NCI-H1105 (cell line): Measurements from ENCODE around the gene UBA1.

Experiments used
- DNase-seq: peaks from one replicate; lab custom pipeline; 2025; lab: John Stamatoyannopoulos, UW

UBA1 gene

GRCh38 chrX:47187106-47187677 is 6.4 kb upstream of the UBA1 start:
- DNase-seq = no peak

GRCh38 chrX:47189906-47190305 is 3.7 kb upstream of the UBA1 start:
- no peak for DNase-seq

- peak; percentile 83 for DNase-seq
These were observed 3.0 kb upstream of the UBA1 start for GRCh38 chrX:47190445-47191269.

GRCh38 chrX:47191331-47191730 is 2.3 kb upstream of the UBA1 start:
- DNase-seq = no peak

GRCh38 chrX:47191806-47192401 is 1.7 kb upstream of the UBA1 start:
- DNase-seq = no peak

GRCh38 chrX:47194194-47194787 is 662 bp downstream of the UBA1 start:
- DNase-seq = no peak

GRCh38 chrX:47196098-47196497 is 2.5 kb downstream of the UBA1 start:
- DNase-seq = no peak

- no peak for DNase-seq
These were observed 3.9 kb downstream of the UBA1 start for GRCh38 chrX:47197526-47197925.

- no peak for DNase-seq
These were observed 4.5 kb downstream of the UBA1 start for GRCh38 chrX:47198026-47198686.

- no peak for DNase-seq
These were observed 5.1 kb downstream of the UBA1 start for GRCh38 chrX:47198687-47199080.

GRCh38 chrX:47199286-47199685 is 5.7 kb downstream of the UBA1 start:
- no peak for DNase-seq

GRCh38 chrX:47200385-47201150 is 6.9 kb downstream of the UBA1 start:
- DNase-seq = no peak

- DNase-seq = no peak
These were observed 7.8 kb downstream of the UBA1 start for GRCh38 chrX:47201345-47201944.

- DNase-seq = no peak
These were observed 8.7 kb downstream of the UBA1 start for GRCh38 chrX:47202316-47202715.

GRCh38 chrX:47202877-47203276 is 9.2 kb downstream of the UBA1 start:
- no peak for DNase-seq

GRCh38 chrX:47204970-47205369 is 11.3 kb downstream of the UBA1 start:
- DNase-seq = no peak

- no peak for DNase-seq
These were observed 12.7 kb downstream of the UBA1 start for GRCh38 chrX:47206316-47206715.

- no peak for DNase-seq
These were observed 14.5 kb downstream of the UBA1 start for GRCh38 chrX:47208108-47208507.

GRCh38 chrX:47209508-47210238 is 16.0 kb downstream of the UBA1 start:
- DNase-seq = no peak

- no peak for DNase-seq
These were observed 17.2 kb downstream of the UBA1 start for GRCh38 chrX:47210661-47211425.
